Measurements from ENCODE around the gene FNIP1. TPM values are rescaled to one million over a fixed set of nuclear protein-coding genes. Genes with fewer than 3 reads are reported as not detected.

The FNIP1 gene
- total and polyA plus RNA-seq, 9 of the 15 experiments (the other 6 are each of a cell fraction or from before 2014, with no cell fraction given), result 5.0 to 32.8 (median 18.4) TPM

- TF ChIP-seq ZNF639 (CRISPR knock-in tag; conservative IDR thresholded peaks at IDR 0.05 in 1 of 2, IDR thresholded peaks at IDR 0.05 in 1 of 2) (peak in 1 of 2 experiments; percentile 68; a peak in 1 of 4 replicates), HEY1 (CRISPR knock-in tag; IDR thresholded peaks at IDR 0.05; ENCODE audit: borderline replicate concordance) (peak; percentile 38; the same call in 1 of the 2 replicates), TSHZ1 (CRISPR knock-in tag; IDR thresholded peaks at IDR 0.05) (0 out of 2 replicates have a peak, but pooled peaks have one; percentile 55), RNF2 (IDR thresholded peaks at IDR 0.05) (peak; percentile 46), TARDBP (IDR thresholded peaks at IDR 0.05) (no peak), MAFF (IDR thresholded peaks at IDR 0.05; ENCODE audit: low read length) (no peak), ZNF407 (IDR thresholded peaks at IDR 0.05; ENCODE audit: low read depth) (no peak), ZFP91 (CRISPR knock-in tag; IDR thresholded peaks at IDR 0.05) (peak; percentile 55; the same call in 1 of the 2 replicates), RBM22 (IDR thresholded peaks at IDR 0.05; ENCODE audit: low read depth, low read length, poor library complexity, severe bottlenecking) (no peak), BRF1 (IDR thresholded peaks at IDR 0.05; ENCODE audit: borderline replicate concordance, extremely low read depth, insufficient read length) (no peak), ZNF316 (IDR thresholded peaks at IDR 0.05) (no peak)
Measured at GRCh38 chr5:131796793-131797693, at the start of gene FNIP1 (continued).

Data from K562 (cell line).